Gastroesophageal sphincter (tissue), 4 donors: ENCODE data around the gene SLC30A3. TPM values are rescaled to one million over a fixed set of nuclear protein-coding genes. Genes with fewer than 3 reads are reported as not detected.

Experiments used
- ATAC-seq: fragments of 150-250 bp; one replicate; pipeline ENCODE4 v1.9.1; 2016; ENCODE audit warnings: mild to moderate bottlenecking, moderate library complexity
- H3K27ac ChIP-seq, 4 donors: fragments of 200-600 bp; sonication (generic) in 3 of 4; 1 replicate in 3 of 4; 2 replicates in 1 of 4; pipeline ENCODE4 v1.5.1; 2016 to 2019
- H3K27me3 ChIP-seq: fragments of 200-600 bp; sonication (generic); one replicate; pipeline ENCODE4 v1.5.1; 2019
- H3K36me3 ChIP-seq, 2 donors: fragments of 200-600 bp; sonication (generic); one replicate each; pipeline ENCODE4 v1.5.1; 2019; ENCODE audit warnings: control low read depth in 1 of 2
- H3K4me1 ChIP-seq, 3 donors: fragments of 200-600 bp; sonication (generic); 1 replicate in 2 of 3; 2 replicates in 1 of 3; pipeline ENCODE4 v1.5.1; 2016 to 2019; ENCODE audit warnings: control low read depth in 2 of 3
- H3K4me3 ChIP-seq, 2 donors: fragments of 200-600 bp; sonication (generic); one replicate each; pipeline ENCODE4 v1.5.1; 2019; ENCODE audit warnings: mild to moderate bottlenecking in 1 of 2, moderate library complexity in 1 of 2
- H3K9me3 ChIP-seq, 3 donors: fragments of 200-600 bp; sonication (generic); one replicate each; pipeline ENCODE4 v1.5.1; 2017 to 2019; ENCODE audit warnings: control low read depth in 2 of 3
- CTCF ChIP-seq, 4 experiments: fragments of 200-600 bp in 2 of 4; fragments of 450-650 bp in 2 of 4; sonication (generic) in 1 of 4; IDR thresholded peaks; one replicate each; pipeline ENCODE4 v1.5.1; 2017 to 2019; ENCODE audit warnings: antibody characterized with exemption in 4 of 4, mild to moderate bottlenecking in 2 of 4, moderate library complexity in 2 of 4
- EP300 ChIP-seq: sonication (generic); formaldehyde crosslinking; IDR thresholded peaks from one replicate; pipeline ENCODE4 v1.6.1; 2017; ENCODE audit warnings: antibody characterized with exemption, mild to moderate bottlenecking
- POLR2A ChIP-seq, 2 donors: fragments of 450-650 bp; IDR thresholded peaks; one replicate each; pipeline ENCODE4 v1.6.1; 2017; ENCODE audit warnings: antibody characterized with exemption in 2 of 2, mild to moderate bottlenecking in 2 of 2, moderate library complexity in 1 of 2
- POLR2AphosphoS5 ChIP-seq: sonication (generic); formaldehyde crosslinking; IDR thresholded peaks from one replicate; pipeline ENCODE4 v1.6.1; 2017; ENCODE audit warnings: antibody characterized with exemption
- WGBS, 2 donors: methylation state at CpG; one replicate each; pipeline ENCODE4 v1.1.5; 2018; ENCODE audit warnings: low coverage in 1 of 2; 5-methylcytosine and 5-hydroxymethylcytosine counted together
- total RNA-seq, 4 donors: library from RNA; depleted of rRNA; stranded (reverse); fragments of >200 nt; gene quantifications; one replicate each; pipeline ENCODE4 v1.1.0, GENCODE V29; 2016

Gene SLC30A3
- total RNA-seq, 4 donors from 2014 or later = not detected

- TF ChIP-seq CTCF (IDR thresholded peaks at IDR 0.05) (no peak), EP300 (no peak), POLR2AphosphoS5 (no peak), POLR2A (IDR thresholded peaks at IDR 0.05) (no peak)
- WGBS, 2 donors = 69 to 85% methylated on average over 3 to 4 of the region's 4 CpGs
- Histone ChIP-seq H3K4me1 (no peaks in the 10 kb centered on the region), H3K27me3 (peaks cover 45% of the 10 kb centered on the region), H3K36me3 (peaks cover 0 to 17% of the 10 kb centered on the region in 2 donors), H3K9me3 (no peaks in the 10 kb centered on the region), H3K27ac (no peak overlapping the region), H3K4me3 (no peak overlapping the region)
- no peak for ATAC-seq
Measured at GRCh38 chr2:27247893-27248292, 15.0 kb downstream of the SLC30A3 start.

GRCh38 chr2:27245626-27246025 lies 17.2 kb downstream of the SLC30A3 start:
- no peak for ATAC-seq
- no peak overlapping the region for H3K4me3 ChIP-seq
- no peak overlapping the region for H3K27ac ChIP-seq
- TF ChIP-seq CTCF (IDR thresholded peaks at IDR 0.05) (no peak), POLR2A (IDR thresholded peaks at IDR 0.05) (no peak), POLR2AphosphoS5 (no peak), EP300 (no peak)
- H3K36me3 ChIP-seq = peaks cover 0 to 40% of the 10 kb centered on the region in 2 donors
- no peaks in the 10 kb centered on the region for H3K4me1 ChIP-seq
- H3K27me3 ChIP-seq = peaks cover 22% of the 10 kb centered on the region
- H3K9me3 ChIP-seq = no peaks in the 10 kb centered on the region
- 73 to 79% methylated on average over 4 of the region's 4 CpGs for WGBS, 2 donors

- TF ChIP-seq POLR2A (IDR thresholded peaks at IDR 0.05) (no peak), EP300 (no peak), POLR2AphosphoS5 (no peak), CTCF (IDR thresholded peaks at IDR 0.05) (no peak)
- H3K4me3 ChIP-seq = no peak overlapping the region
- 64 to 74% methylated on average over 4 to 10 of the region's 10 CpGs for WGBS, 2 donors
- H3K27me3 ChIP-seq = peaks cover 17% of the 10 kb centered on the region
- no peak overlapping the region for H3K27ac ChIP-seq
- H3K36me3 ChIP-seq = peaks cover 0 to 45% of the 10 kb centered on the region in 2 donors
- no peaks in the 10 kb centered on the region for H3K4me1 ChIP-seq
- no peaks in the 10 kb centered on the region for H3K9me3 ChIP-seq
- no peak for ATAC-seq
Measured at GRCh38 chr2:27245116-27245515, 17.7 kb downstream of the SLC30A3 start.

- H3K4me1 ChIP-seq = no peaks in the 10 kb centered on the region
- H3K36me3 ChIP-seq = peaks cover 0 to 60% of the 10 kb centered on the region in 2 donors
- no peak overlapping the region for H3K27ac ChIP-seq
- WGBS, 2 donors = 76% methylated on average over 16 of the region's 19 CpGs; no CpG with 5 or more reads in 1 of the 2 donors
- H3K4me3 ChIP-seq = no peak overlapping the region
- no peaks in the 10 kb centered on the region for H3K9me3 ChIP-seq
- no peak for ATAC-seq
- TF ChIP-seq EP300 (no peak), POLR2A (IDR thresholded peaks at IDR 0.05) (no peak), CTCF (IDR thresholded peaks at IDR 0.05) (no peak)
- peaks cover 1% of the 10 kb centered on the region for H3K27me3 ChIP-seq
Measured at GRCh38 chr2:27243391-27244130, 19.3 kb downstream of the SLC30A3 start.

GRCh38 chr2:27242614-27242951 lies 20.3 kb downstream of the SLC30A3 start:
- Histone ChIP-seq H3K27me3 (no peaks in the 10 kb centered on the region), H3K27ac (no peak overlapping the region), H3K4me3 (no peak overlapping the region), H3K9me3 (no peaks in the 10 kb centered on the region), H3K36me3 (peaks cover 0 to 70% of the 10 kb centered on the region in 2 donors), H3K4me1 (no peaks in the 10 kb centered on the region)
- TF ChIP-seq POLR2AphosphoS5 (no peak), EP300 (no peak), POLR2A (IDR thresholded peaks at IDR 0.05) (no peak)
- ATAC-seq = no peak
- 89% methylated on average over 4 of the region's 16 CpGs; no CpG with 5 or more reads in 1 of the 2 donors for WGBS, 2 donors
